PFSK-1 (cell line): ENCODE measurements around the gene CEP68.

ENCODE experiments used
- FOXP2 ChIP-seq: optimal IDR thresholded peaks from 2 replicates; pipeline ENCODE3; 2011; ENCODE audit warnings: borderline replicate concordance, control low read depth, inconsistent platforms; ENCODE audit not compliant: insufficient read depth; ENCODE audit errors: extremely low read length, extremely low read depth
- POLR2AphosphoS5 ChIP-seq: IDR thresholded peaks from 2 replicates; pipeline ENCODE4 v1.6.1; 2012; ENCODE audit warnings: low read depth, mild to moderate bottlenecking, control low read depth, low read length, moderate library complexity
- SIN3A ChIP-seq: IDR thresholded peaks from 2 replicates; pipeline ENCODE4 v1.6.1; 2012; ENCODE audit warnings: mild to moderate bottlenecking, low read length, moderate library complexity, borderline replicate concordance; ENCODE audit not compliant: insufficient read depth
- TAF1 ChIP-seq: IDR thresholded peaks from 2 replicates; pipeline ENCODE4 v1.6.1; 2012; ENCODE audit warnings: low read length, control low read depth, borderline replicate concordance; ENCODE audit not compliant: insufficient read depth
- TF ChIP-seq, protein P1 (sequence below), 2 experiments: IDR thresholded peaks; 2 replicates each; pipeline versions ENCODE4 v1.6.1 to v1.8.0; 2011 to 2012; ENCODE audit warnings: low read depth in 2 of 2, low read length in 2 of 2, control low read depth in 1 of 2, inconsistent platforms in 1 of 2, mild to moderate bottlenecking in 1 of 2, moderate library complexity in 1 of 2; ENCODE audit not compliant: insufficient read depth in 1 of 2

The CEP68 gene

DNA sequence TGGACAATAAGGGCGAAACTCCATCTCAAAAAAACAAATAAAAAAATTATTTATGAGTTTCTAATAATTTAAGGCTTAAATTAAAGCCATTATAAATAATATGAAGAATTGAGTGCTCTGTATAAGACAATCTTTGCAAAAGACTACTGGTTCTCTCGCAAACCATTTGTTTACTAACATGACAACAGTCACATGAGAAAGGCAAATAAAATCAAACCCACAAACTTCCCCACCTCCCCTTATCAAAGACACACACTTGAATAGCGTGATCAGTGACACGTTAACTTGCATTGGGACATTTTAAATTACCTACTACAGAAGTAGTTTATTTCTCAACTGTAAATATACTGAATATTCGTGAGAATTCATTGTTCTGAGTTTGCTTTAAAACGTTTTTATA lies 52.6 kb downstream of the CEP68 start:
- TF ChIP-seq FOXP2, result no peak
- TF ChIP-seq SIN3A, result no peak
- no peak for TF ChIP-seq TAF1
- TF ChIP-seq, protein P1, sequence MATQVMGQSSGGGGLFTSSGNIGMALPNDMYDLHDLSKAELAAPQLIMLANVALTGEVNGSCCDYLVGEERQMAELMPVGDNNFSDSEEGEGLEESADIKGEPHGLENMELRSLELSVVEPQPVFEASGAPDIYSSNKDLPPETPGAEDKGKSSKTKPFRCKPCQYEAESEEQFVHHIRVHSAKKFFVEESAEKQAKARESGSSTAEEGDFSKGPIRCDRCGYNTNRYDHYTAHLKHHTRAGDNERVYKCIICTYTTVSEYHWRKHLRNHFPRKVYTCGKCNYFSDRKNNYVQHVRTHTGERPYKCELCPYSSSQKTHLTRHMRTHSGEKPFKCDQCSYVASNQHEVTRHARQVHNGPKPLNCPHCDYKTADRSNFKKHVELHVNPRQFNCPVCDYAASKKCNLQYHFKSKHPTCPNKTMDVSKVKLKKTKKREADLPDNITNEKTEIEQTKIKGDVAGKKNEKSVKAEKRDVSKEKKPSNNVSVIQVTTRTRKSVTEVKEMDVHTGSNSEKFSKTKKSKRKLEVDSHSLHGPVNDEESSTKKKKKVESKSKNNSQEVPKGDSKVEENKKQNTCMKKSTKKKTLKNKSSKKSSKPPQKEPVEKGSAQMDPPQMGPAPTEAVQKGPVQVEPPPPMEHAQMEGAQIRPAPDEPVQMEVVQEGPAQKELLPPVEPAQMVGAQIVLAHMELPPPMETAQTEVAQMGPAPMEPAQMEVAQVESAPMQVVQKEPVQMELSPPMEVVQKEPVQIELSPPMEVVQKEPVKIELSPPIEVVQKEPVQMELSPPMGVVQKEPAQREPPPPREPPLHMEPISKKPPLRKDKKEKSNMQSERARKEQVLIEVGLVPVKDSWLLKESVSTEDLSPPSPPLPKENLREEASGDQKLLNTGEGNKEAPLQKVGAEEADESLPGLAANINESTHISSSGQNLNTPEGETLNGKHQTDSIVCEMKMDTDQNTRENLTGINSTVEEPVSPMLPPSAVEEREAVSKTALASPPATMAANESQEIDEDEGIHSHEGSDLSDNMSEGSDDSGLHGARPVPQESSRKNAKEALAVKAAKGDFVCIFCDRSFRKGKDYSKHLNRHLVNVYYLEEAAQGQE (IDR thresholded peaks at IDR 0.05; ENCODE audit: insufficient read depth in 1 of 2, low read depth in 2 of 2, low read length in 2 of 2), result no peak
- TF ChIP-seq POLR2AphosphoS5, result no peak

DNA sequence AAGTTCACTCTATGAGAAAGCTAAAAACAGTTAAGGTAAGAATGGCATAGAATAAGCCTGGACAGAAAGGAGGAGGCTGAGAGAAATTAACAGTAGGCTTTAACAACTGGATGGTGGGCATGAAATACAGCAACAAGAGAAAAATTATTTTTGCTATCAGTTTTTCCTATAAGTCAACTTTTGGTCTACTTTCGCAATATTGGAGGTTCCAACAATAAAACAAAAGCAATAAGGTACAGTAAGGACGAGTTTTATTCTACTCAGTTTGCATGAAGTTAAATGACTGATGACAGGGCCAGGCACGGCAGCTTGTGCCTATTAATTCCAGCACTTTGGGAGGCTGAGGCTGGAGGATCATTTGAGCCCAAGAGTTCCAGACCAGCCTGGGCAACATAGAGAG lies 56.4 kb downstream of the CEP68 start:
- TF ChIP-seq, protein P1 (IDR thresholded peaks at IDR 0.05; ENCODE audit: insufficient read depth in 1 of 2, low read depth in 2 of 2, low read length in 2 of 2), result no peak
- TF ChIP-seq SIN3A (no peak), TAF1 (no peak), FOXP2 (no peak), POLR2AphosphoS5 (no peak)

DNA sequence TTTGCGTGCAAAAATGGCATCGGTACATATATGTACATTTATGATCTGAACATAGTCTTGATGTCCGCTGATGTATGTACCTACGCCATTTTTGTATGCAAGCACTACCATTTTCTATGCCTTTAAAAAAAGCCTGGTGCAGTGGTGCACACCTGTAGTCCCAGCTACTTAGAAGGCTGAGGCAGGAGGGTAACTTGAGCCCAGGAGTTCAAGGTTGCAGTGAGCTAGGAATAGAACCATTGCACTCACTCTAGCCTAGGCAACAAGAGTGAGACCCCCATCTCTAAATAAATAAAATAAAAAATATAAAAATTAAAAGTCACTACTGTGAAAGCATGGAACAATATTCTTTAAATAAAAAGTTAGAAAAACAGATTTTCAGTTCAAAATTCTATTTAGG lies 57.0 kb downstream of the CEP68 start:
- TF ChIP-seq FOXP2 (no peak), SIN3A (no peak), POLR2AphosphoS5 (no peak), TAF1 (no peak)
- TF ChIP-seq, protein P1 (IDR thresholded peaks at IDR 0.05; ENCODE audit: insufficient read depth in 1 of 2, low read depth in 2 of 2, low read length in 2 of 2), result no peak

DNA sequence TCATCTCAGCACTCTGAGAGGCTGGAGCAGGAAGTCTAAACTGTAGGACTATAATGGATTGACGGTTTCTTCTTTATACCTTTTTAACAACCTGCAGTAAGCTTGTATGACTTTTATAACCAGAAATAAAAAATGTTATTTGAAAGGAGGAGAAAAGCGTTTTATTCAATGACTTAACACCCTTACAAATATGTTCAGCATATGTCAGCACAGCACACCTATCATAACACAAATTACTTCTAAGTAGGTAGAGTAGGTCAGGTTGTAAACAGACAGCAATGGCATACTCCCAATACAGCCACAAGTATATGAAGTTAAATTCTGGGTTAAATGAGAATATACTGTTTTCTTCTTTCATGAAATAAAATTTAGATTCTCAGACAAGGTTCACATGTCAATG lies 57.6 kb downstream of the CEP68 start:
- TF ChIP-seq FOXP2 (no peak), POLR2AphosphoS5 (no peak)
- TF ChIP-seq, protein P1 (IDR thresholded peaks at IDR 0.05; ENCODE audit: insufficient read depth in 1 of 2, low read depth in 2 of 2, low read length in 2 of 2), result no peak

DNA sequence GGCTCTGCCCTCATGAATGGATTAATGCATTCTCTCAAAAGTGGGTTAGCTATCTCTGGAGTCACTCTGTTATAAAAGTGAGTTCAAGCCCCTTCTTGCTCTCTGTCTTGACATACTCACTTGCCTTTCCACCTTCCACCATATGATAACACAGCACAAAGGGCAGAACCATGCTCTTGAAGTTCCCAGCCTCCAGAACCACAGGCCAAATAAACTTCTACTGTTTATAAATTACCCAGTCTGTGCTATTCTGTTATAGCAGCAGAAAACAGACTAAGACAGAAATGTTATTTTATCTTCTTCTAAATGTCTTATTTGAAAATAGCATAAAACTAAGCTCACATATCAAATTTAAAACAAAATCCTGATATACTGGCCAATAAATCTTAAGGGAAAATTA lies 58.7 kb downstream of the CEP68 start:
- TF ChIP-seq POLR2AphosphoS5 (no peak), TAF1 (no peak), SIN3A (no peak), FOXP2 (no peak)
- TF ChIP-seq, protein P1 (IDR thresholded peaks at IDR 0.05; ENCODE audit: insufficient read depth in 1 of 2, low read depth in 2 of 2, low read length in 2 of 2), result no peak
